Measurements from ENCODE around the gene EPHA4. TPM values are rescaled to one million over a fixed set of nuclear protein-coding genes. Genes with fewer than 3 reads are reported as not detected.
A peak's percentile ranks its signal among the peaks of the same experiment; 100 is the strongest.

Gene EPHA4
- total RNA-seq, 2 experiments from 2014 or later: 6.3 to 7.0 TPM

- peak; percentile 49 for DNase-seq
- Mint-ChIP-seq H3K4me3 (peak overlapping the region; percentile 81), H3K27ac (no peak overlapping the region), H3K9me3 (no peaks in the 10 kb centered on the region), H3K4me1 (ENCODE audit: low read depth) (peaks cover 54% of the 10 kb centered on the region), H3K27me3 (peaks cover 16% of the 10 kb centered on the region), H3K36me3 (peaks cover 2% of the 10 kb centered on the region)
- intact Hi-C loops (cut with micrococcal nuclease): loop anchor here (2.0 to 10.0 kb wide), 10 partner anchors 24 to 1833 kb away; partner anchors contain the start of gene SGPP2
- CTCF ChIA-PET: no interaction called here
- POLR2A ChIA-PET: no interaction called here
Observed at GRCh38 chr2:221570321-221570935, 1.7 kb downstream of the EPHA4 start.

- H3K27me3 Mint-ChIP-seq: peaks cover 13% of the 10 kb centered on the region
- CTCF ChIA-PET: no interaction called here
- no peak for DNase-seq
- POLR2A ChIA-PET: no interaction called here
- H3K4me1 Mint-ChIP-seq (ENCODE audit: low read depth): peaks cover 57% of the 10 kb centered on the region
- H3K36me3 Mint-ChIP-seq: peaks cover 2% of the 10 kb centered on the region
- H3K4me3 Mint-ChIP-seq: no peak overlapping the region
- H3K9me3 Mint-ChIP-seq: no peaks in the 10 kb centered on the region
- no peak overlapping the region for H3K27ac Mint-ChIP-seq
- intact Hi-C loops (cut with micrococcal nuclease): loop anchor here (2.0 to 10.0 kb wide), 10 partner anchors 23 to 1833 kb away; partner anchors contain the start of gene SGPP2
Observed at GRCh38 chr2:221569871-221570270, 2.2 kb downstream of the EPHA4 start.

- ChIA-PET POLR2A (no interaction called here), CTCF (no interaction called here)
- no peak for DNase-seq
- Mint-ChIP-seq H3K4me3 (no peak overlapping the region), H3K4me1 (ENCODE audit: low read depth) (peaks cover 56% of the 10 kb centered on the region), H3K9me3 (no peaks in the 10 kb centered on the region), H3K27ac (no peak overlapping the region), H3K36me3 (peaks cover 2% of the 10 kb centered on the region), H3K27me3 (peaks cover 8% of the 10 kb centered on the region)
- intact Hi-C loops (cut with micrococcal nuclease): no loop called here
Observed at GRCh38 chr2:221569425-221569845, 2.7 kb downstream of the EPHA4 start.

- no peaks in the 10 kb centered on the region for H3K9me3 Mint-ChIP-seq
- no peak overlapping the region for H3K27ac Mint-ChIP-seq
- H3K36me3 Mint-ChIP-seq: peaks cover 8% of the 10 kb centered on the region
- ChIA-PET POLR2A (no interaction called here), CTCF (no interaction called here)
- peaks cover 54% of the 10 kb centered on the region for H3K4me1 Mint-ChIP-seq (ENCODE audit: low read depth)
- no peak overlapping the region for H3K4me3 Mint-ChIP-seq
- intact Hi-C loops (cut with micrococcal nuclease): no loop called here
- no peaks in the 10 kb centered on the region for H3K27me3 Mint-ChIP-seq
- DNase-seq: no peak
Observed at GRCh38 chr2:221568299-221568698, 3.8 kb downstream of the EPHA4 start.

GRCh38 chr2:221567809-221568208 lies 4.3 kb downstream of the EPHA4 start:
- H3K27ac Mint-ChIP-seq: no peak overlapping the region
- H3K4me1 Mint-ChIP-seq (ENCODE audit: low read depth): peaks cover 58% of the 10 kb centered on the region
- no peak for DNase-seq
- no peaks in the 10 kb centered on the region for H3K9me3 Mint-ChIP-seq
- POLR2A ChIA-PET: no interaction called here
- H3K27me3 Mint-ChIP-seq: no peaks in the 10 kb centered on the region
- CTCF ChIA-PET: no interaction called here
- peaks cover 8% of the 10 kb centered on the region for H3K36me3 Mint-ChIP-seq
- H3K4me3 Mint-ChIP-seq: no peak overlapping the region
- intact Hi-C loops (cut with micrococcal nuclease): no loop called here

- H3K9me3 Mint-ChIP-seq: no peaks in the 10 kb centered on the region
- H3K4me1 Mint-ChIP-seq (ENCODE audit: low read depth): peaks cover 64% of the 10 kb centered on the region
- H3K27ac Mint-ChIP-seq: no peak overlapping the region
- ChIA-PET POLR2A (no interaction called here), CTCF (interaction anchor here (1.1 kb wide), 1 partner anchor 14 kb away, joined by 3 read pairs; no protein-coding TSS in a partner anchor)
- DNase-seq: no peak
- H3K36me3 Mint-ChIP-seq: peaks cover 8% of the 10 kb centered on the region
- no peaks in the 10 kb centered on the region for H3K27me3 Mint-ChIP-seq
- intact Hi-C loops (cut with micrococcal nuclease): no loop called here
- H3K4me3 Mint-ChIP-seq: no peak overlapping the region
Observed at GRCh38 chr2:221567231-221567760, 4.8 kb downstream of the EPHA4 start.

GRCh38 chr2:221563270-221563985 lies 8.7 kb downstream of the EPHA4 start:
- POLR2A ChIA-PET: no interaction called here

GRCh38 chr2:221562226-221562625 lies 9.9 kb downstream of the EPHA4 start:
- Mint-ChIP-seq H3K4me3 (no peak overlapping the region), H3K27me3 (no peaks in the 10 kb centered on the region), H3K36me3 (peaks cover 14% of the 10 kb centered on the region), H3K9me3 (no peaks in the 10 kb centered on the region), H3K27ac (no peak overlapping the region), H3K4me1 (ENCODE audit: low read depth) (peaks cover 70% of the 10 kb centered on the region)
- intact Hi-C loops (cut with micrococcal nuclease): no loop called here
- no peak for DNase-seq
- CTCF ChIA-PET: interaction anchor here (1.0 kb wide), 1 partner anchor 11 kb away, joined by 3 read pairs; no protein-coding TSS in a partner anchor
- POLR2A ChIA-PET: no interaction called here

More at GRCh38 chr2:221563270-221563985, 8.7 kb downstream of the EPHA4 start:
- Mint-ChIP-seq H3K36me3 (peaks cover 14% of the 10 kb centered on the region), H3K27me3 (no peaks in the 10 kb centered on the region), H3K4me3 (no peak overlapping the region), H3K27ac (no peak overlapping the region), H3K4me1 (ENCODE audit: low read depth) (peaks cover 69% of the 10 kb centered on the region), H3K9me3 (no peaks in the 10 kb centered on the region)
- DNase-seq: no peak
- intact Hi-C loops (cut with micrococcal nuclease): no loop called here
- CTCF ChIA-PET: no interaction called here

- POLR2A ChIA-PET: no interaction called here
- CTCF ChIA-PET: interaction anchor here (1.0 kb wide), 1 partner anchor 12 kb away, joined by 3 read pairs; no protein-coding TSS in a partner anchor
- no peak overlapping the region for H3K27ac Mint-ChIP-seq
- intact Hi-C loops (cut with micrococcal nuclease): no loop called here
- H3K9me3 Mint-ChIP-seq: no peaks in the 10 kb centered on the region
- peaks cover 14% of the 10 kb centered on the region for H3K36me3 Mint-ChIP-seq
- H3K4me1 Mint-ChIP-seq (ENCODE audit: low read depth): peaks cover 71% of the 10 kb centered on the region
- H3K4me3 Mint-ChIP-seq: no peak overlapping the region
- H3K27me3 Mint-ChIP-seq: no peaks in the 10 kb centered on the region
- DNase-seq: no peak
Observed at GRCh38 chr2:221561770-221562169, 10.3 kb downstream of the EPHA4 start.

- intact Hi-C loops (cut with micrococcal nuclease): loop anchor here (1.0 kb wide), 1 partner anchor 12 kb away; the partner anchor contains the start of gene EPHA4
- no peak for DNase-seq
- peaks cover 72% of the 10 kb centered on the region for H3K4me1 Mint-ChIP-seq (ENCODE audit: low read depth)
- ChIA-PET CTCF (no interaction called here), POLR2A (interaction anchor here (0.7 kb wide), 1 partner anchor 1833 kb away, joined by 3 read pairs; no protein-coding TSS in a partner anchor)
- no peak overlapping the region for H3K4me3 Mint-ChIP-seq
- peaks cover 14% of the 10 kb centered on the region for H3K36me3 Mint-ChIP-seq
- no peak overlapping the region for H3K27ac Mint-ChIP-seq
- no peaks in the 10 kb centered on the region for H3K27me3 Mint-ChIP-seq
- no peaks in the 10 kb centered on the region for H3K9me3 Mint-ChIP-seq
Observed at GRCh38 chr2:221559991-221560390, 12.1 kb downstream of the EPHA4 start.

- H3K36me3 Mint-ChIP-seq: peaks cover 8% of the 10 kb centered on the region
- intact Hi-C loops (cut with micrococcal nuclease): loop anchor here (1.0 kb wide), 1 partner anchor 56 kb away; no protein-coding TSS in a partner anchor
- no peaks in the 10 kb centered on the region for H3K9me3 Mint-ChIP-seq
- no peak for DNase-seq
- no peaks in the 10 kb centered on the region for H3K27me3 Mint-ChIP-seq
- CTCF ChIA-PET: interaction anchor here (0.6 to 2.9 kb wide), 4 partner anchors 8 to 27 kb away, joined by 3 to 13 read pairs (median 6); no protein-coding TSS in a partner anchor
- H3K4me3 Mint-ChIP-seq: no peak overlapping the region
- H3K4me1 Mint-ChIP-seq (ENCODE audit: low read depth): peaks cover 71% of the 10 kb centered on the region
- POLR2A ChIA-PET: interaction anchor here (0.6 to 1.4 kb wide), 2 partner anchors 39 to 41 kb away, joined by 3 read pairs; no protein-coding TSS in a partner anchor
- no peak overlapping the region for H3K27ac Mint-ChIP-seq
Observed at GRCh38 chr2:221558107-221558506, 14.0 kb downstream of the EPHA4 start.

GRCh38 chr2:221555494-221555846 lies 16.6 kb downstream of the EPHA4 start:
- peaks cover 4% of the 10 kb centered on the region for H3K36me3 Mint-ChIP-seq
- no peaks in the 10 kb centered on the region for H3K9me3 Mint-ChIP-seq
- ChIA-PET CTCF (interaction anchor here (1.3 kb wide), 1 partner anchor 18 kb away, joined by 4 read pairs; no protein-coding TSS in a partner anchor), POLR2A (no interaction called here)
- peak overlapping the region; percentile 50 for H3K4me3 Mint-ChIP-seq
- H3K27ac Mint-ChIP-seq: peak overlapping the region; percentile 77
- no peaks in the 10 kb centered on the region for H3K27me3 Mint-ChIP-seq
- DNase-seq: no peak
- intact Hi-C loops (cut with micrococcal nuclease): loop anchor here (1.0 kb wide), 1 partner anchor 37 kb away; no protein-coding TSS in a partner anchor
- H3K4me1 Mint-ChIP-seq (ENCODE audit: low read depth): peaks cover 68% of the 10 kb centered on the region

All from activated CD4-positive, alpha-beta memory T cell treated with anti-CD3 and anti-CD28 coated beads for 36 hours (primary cell).